ENCODE results near the gene HPD. TPM values are rescaled to one million over a fixed set of nuclear protein-coding genes. Genes with fewer than 3 reads are reported as not detected.
A peak's percentile ranks its signal among the peaks of the same experiment; 100 is the strongest.

Gene HPD
- total and polyA plus RNA-seq, 2 donors (not counting 1 experiment from before 2014, with no cell fraction given) = 0.17 to 0.36 TPM

GRCh38 chr12:121797937-121798786 lies 60.5 kb downstream of the HPD start:
- TF ChIP-seq CTCF (conservative IDR thresholded peaks at IDR 0.05 in 1 of 2, IDR thresholded peaks at IDR 0.05 in 1 of 2; ENCODE audit: low read depth in 1 of 2, low read length in 2 of 2) (no peak), EZH2 (IDR thresholded peaks at IDR 0.05; ENCODE audit: low read length, missing control alignments) (no peak)
- peaks cover 43% of the 10 kb centered on the region for H3K4me1 ChIP-seq (ENCODE audit: control insufficient read depth, extremely low read depth, insufficient read depth, low read length)
- H3K27me3 ChIP-seq (ENCODE audit: control insufficient read depth, insufficient read depth, low read length) = no peaks in the 10 kb centered on the region
- no peaks in the 10 kb centered on the region for H4K20me1 ChIP-seq (ENCODE audit: control insufficient read depth, extremely low read depth, insufficient read depth, low read length)
- H3K9ac ChIP-seq (ENCODE audit: insufficient read depth, low read length) = peak overlapping the region; percentile 32
- no peak overlapping the region for H2AFZ ChIP-seq (ENCODE audit: low read length)
- peak overlapping the region; percentile 31 to 67 (median 44) for H3K4me3 ChIP-seq (replicated peaks in 1 of 4; ENCODE audit: control extremely low read depth in 1 of 4, insufficient read depth in 1 of 4, low read depth in 3 of 4, low read length in 4 of 4)
- H3K9me3 ChIP-seq (ENCODE audit: control insufficient read depth, insufficient read depth, low read depth, low read length) = no peaks in the 10 kb centered on the region
- peaks cover 42% of the 10 kb centered on the region for H3K79me2 ChIP-seq (ENCODE audit: control insufficient read depth, insufficient read depth, low read length)
- peaks cover 10% of the 10 kb centered on the region for H3K36me3 ChIP-seq (ENCODE audit: control insufficient read depth, insufficient read depth, low read length)
- peak overlapping the region; percentile 99 for H3K4me2 ChIP-seq (ENCODE audit: extremely low read depth, insufficient read depth, low read length)
- DNase-seq (ENCODE audit: low read depth in 2 of 2) = peak; percentile 59 to 74
- H3K27ac ChIP-seq (ENCODE audit: insufficient read depth, low read length) = peak overlapping the region; percentile 87

GRCh38 chr12:121796855-121797751 lies 61.6 kb downstream of the HPD start:
- Histone ChIP-seq H2AFZ (ENCODE audit: low read length) (no peak overlapping the region), H3K4me2 (ENCODE audit: extremely low read depth, insufficient read depth, low read length) (peak overlapping the region; percentile 99), H4K20me1 (ENCODE audit: control insufficient read depth, extremely low read depth, insufficient read depth, low read length) (no peaks in the 10 kb centered on the region), H3K4me3 (replicated peaks in 1 of 4; ENCODE audit: control extremely low read depth in 1 of 4, insufficient read depth in 1 of 4, low read depth in 3 of 4, low read length in 4 of 4) (peak overlapping the region; percentile 23 to 67 (median 36)), H3K27ac (ENCODE audit: insufficient read depth, low read length) (peak overlapping the region; percentile 87), H3K9me3 (ENCODE audit: control insufficient read depth, insufficient read depth, low read depth, low read length) (no peaks in the 10 kb centered on the region), H3K36me3 (ENCODE audit: control insufficient read depth, insufficient read depth, low read length) (peaks cover 10% of the 10 kb centered on the region), H3K79me2 (ENCODE audit: control insufficient read depth, insufficient read depth, low read length) (peaks cover 38% of the 10 kb centered on the region), H3K27me3 (ENCODE audit: control insufficient read depth, insufficient read depth, low read length) (no peaks in the 10 kb centered on the region), H3K4me1 (ENCODE audit: control insufficient read depth, extremely low read depth, insufficient read depth, low read length) (peaks cover 43% of the 10 kb centered on the region), H3K9ac (ENCODE audit: insufficient read depth, low read length) (peak overlapping the region; percentile 36)
- TF ChIP-seq EZH2 (IDR thresholded peaks at IDR 0.05; ENCODE audit: low read length, missing control alignments) (no peak), CTCF (conservative IDR thresholded peaks at IDR 0.05 in 1 of 2, IDR thresholded peaks at IDR 0.05 in 1 of 2; ENCODE audit: low read depth in 1 of 2, low read length in 2 of 2) (peak; percentile 19 to 36)
- DNase-seq (ENCODE audit: low read depth in 2 of 2) = peak; percentile 89 to 90

All from fibroblast of lung (primary cell).